Middle frontal gyrus (tissue), 1 donor: ENCODE results near the gene HOXA13.

Experiments used
- DNase-seq: peaks from one replicate; pipeline ENCODE4 v3.0.0-alpha.2; 2015; ENCODE audit warnings: low spot score; ENCODE audit errors: extremely low spot score

The HOXA13 gene

DNA sequence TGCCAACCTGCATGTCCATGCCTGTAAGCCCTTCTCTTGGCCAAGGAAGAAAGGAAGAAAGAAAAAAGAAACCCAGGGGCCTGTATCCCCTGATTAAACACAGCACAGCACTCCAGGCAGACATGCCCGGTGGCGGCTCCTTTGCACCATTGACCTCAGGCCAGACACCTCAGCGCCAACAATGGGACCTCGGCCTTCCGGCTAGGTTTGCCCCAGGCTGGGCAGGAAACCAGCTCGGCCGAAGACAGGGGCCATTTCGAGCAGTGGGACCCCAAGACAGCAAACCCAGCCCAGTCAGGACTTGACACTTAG lies 28.6 kb downstream of the HOXA13 start:
- no peak for DNase-seq

DNA sequence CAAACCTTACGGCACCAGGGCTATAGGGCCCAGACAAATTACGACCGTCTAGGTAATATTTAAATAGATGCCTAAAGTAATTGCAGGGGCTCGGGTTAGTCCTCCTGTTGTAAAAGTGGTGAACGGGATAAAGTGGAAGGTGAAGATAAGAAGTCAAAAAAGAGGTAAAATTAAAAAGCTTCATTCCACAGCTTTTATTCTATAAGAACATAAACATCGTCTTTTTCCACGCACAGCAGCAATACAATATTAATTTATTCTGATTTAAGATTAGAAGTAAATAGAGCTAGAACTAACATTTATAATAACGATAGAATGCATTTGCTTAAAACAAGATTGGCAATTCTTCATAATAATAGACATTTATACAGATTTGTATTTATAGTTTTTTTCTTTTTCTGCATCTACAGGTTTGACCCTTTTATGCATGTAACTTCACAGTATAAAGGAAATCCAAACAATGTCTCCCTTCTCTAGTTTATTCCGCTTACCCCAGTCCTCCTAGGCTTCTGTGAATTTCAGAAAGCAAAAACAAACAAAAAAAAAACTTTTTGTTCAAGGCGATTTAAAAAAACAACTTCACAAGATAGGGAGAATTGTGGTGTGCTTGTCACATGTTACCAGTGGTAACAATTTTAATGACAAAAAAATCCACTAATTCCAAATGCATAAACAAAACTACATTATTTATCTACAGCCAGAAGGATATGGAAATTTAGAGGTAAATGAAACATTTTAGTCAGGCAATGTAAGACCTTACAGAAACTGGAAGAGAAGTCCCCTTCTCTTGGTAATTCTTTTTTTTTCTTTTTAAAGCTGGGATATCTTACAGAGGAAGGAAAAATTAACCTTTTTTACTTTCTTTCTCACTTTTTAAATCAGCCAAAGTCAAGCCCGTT lies 29.2 kb downstream of the HOXA13 start:
- no peak for DNase-seq

DNA sequence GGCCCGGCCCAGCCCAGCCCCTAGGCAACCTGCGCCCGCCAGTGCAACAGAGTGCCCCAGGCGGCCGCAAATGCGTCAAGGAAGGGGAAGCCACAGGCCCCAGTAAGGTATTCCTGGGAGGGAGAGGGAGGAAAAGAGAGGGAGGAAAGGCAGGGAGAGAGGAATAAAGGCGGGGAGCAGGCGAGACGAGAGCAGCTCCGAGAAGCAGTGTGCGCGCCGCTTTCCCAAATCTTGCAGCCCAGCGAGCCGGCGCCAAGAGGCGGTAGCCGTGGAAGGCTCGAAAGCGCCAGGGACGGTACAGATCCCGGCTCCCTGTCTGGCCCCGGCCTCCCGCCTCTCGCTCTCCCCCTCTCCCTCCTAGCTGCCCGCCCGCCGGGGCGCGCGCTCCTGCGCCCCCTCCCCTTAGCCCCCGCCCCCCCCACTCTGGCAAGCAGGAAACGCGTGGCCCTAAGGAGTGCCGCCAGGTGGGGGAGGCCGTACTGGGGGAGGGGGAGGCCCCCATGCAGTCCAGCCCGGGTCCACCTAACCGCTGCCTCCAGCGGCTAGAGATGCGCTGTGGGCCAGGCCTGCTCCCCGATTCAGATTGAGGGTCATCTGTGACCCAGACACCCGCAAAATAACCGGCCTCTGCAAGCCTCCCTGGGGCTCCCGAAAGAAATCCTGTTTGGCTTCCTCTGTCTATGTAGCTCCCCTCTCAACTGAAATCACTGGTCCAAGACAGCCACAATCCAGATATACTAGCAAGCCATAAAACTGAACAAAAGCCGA lies 30.0 kb downstream of the HOXA13 start:
- DNase-seq, result no peak

DNA sequence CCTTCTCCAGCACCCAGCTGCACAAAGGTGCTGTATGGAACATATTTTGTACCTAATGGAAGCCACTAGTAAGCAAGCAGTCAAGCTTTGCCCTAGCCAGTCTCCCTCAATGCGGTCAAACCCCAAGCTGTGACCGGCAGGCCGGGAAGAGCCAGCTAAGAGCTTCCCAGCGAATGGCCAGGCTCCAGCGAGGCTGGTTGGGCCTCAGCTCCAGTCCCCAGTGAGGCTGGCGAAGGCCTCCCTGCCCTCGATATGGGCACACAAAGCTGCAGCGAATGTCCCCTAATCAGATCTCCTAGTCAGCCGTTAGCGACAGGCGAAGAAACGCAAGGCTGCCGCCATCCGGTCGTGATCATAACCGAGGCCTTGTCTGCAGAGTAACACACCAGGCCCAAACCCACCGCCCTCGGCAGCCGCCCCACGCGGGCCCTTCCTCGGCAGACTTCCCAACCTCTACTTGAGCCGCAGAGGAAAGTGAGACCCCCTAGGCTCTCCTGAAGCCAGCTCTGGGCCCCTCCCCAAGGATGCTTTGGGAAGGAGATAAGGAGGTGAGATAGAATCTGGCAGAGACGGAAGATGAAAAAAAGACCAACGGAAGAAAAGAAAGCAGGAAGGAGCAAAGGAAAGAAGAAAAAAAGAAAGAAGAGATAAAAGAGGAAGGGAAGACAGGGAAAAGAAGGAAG lies 31.5 kb downstream of the HOXA13 start:
- no peak for DNase-seq

DNA sequence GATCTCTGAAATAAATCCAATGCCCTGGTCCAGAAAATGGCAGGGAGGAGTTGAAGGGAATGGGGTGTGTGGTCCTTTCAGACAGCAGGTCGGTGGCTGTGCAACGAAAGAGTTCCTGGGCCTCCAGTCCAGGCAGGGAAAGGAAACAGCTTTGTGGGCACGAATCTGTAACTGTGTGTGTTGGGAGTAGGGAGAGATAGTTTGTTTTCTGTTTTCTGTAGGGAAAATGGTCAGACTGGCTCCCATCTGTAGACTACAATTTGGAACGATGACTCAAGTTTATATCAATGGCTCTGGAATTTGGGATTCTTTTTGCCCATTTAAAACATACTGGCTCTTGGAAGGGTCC lies 32.0 kb downstream of the HOXA13 start:
- DNase-seq, result no peak

DNA sequence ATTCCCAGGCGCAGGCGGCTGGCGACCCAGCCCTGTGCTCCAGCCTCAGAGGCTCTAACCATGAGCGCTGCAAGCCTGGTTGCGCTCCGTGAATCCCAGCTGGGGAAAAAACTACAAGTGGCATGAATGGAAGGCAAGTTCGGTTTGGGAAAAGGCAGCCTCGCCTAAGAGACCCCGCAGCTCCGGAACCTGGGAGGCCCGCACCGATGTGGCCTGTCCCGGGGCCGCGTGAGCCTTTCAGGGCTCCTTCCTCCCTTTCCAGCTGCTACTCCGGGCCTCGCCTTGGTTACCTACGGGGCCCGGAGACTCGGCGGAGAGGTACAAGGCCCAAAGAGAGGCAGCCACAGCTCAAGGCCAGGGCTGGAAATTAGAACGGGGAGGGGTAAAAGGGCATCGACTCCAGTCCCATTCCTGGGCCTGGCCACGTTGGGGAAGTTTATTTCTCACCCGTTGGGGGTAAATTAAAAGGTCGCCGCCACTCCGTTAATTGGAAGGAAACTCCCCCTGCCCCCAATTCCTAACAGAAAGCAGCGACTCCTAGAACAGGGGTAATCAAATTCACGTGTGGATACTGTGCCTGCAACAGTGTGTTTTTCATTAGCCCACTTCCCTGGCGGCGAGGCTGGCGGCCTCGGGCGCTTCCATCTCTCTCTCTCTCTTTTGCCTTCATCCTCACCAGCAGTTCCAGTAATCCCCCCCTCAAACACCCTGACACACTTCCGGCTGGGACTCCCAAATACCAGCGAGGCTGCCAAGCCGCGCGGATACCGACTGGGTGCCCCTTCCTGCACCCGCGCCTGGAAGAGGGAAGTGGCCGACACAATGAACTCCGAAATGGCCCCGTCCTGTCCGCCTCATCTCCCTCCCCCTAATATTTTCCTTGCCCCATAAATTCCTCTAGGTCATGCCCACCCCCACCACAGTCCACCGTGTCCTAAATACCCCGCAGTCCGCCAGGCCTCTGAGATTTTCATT lies 33.1 kb downstream of the HOXA13 start:
- no peak for DNase-seq

DNA sequence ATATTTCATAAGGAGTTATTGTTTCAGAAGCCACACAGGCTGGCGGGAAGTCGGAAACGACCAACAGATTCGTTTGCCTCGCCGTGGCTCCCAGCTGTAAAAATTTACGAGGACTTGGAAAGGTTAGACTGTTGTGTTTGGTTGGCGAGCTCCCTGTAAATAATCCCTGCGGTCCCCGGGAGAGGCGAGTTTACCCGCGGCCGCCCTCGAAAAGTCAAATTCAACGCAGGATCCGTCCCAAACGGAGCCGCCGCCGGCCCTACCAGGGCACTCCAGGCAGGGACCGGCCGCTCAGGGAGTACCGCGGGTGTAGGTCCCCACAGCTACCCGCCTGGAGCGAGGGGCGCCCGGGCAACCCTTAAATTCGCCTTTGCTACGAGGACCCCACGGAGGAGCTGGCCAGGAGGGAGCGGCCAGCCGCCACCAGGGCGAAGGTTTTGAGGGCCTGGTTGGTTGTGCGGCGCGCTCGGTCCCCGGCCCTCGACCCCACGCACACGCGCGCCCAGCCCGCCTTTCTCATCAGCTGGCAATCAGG lies 33.8 kb downstream of the HOXA13 start:
- DNase-seq, result no peak

DNA sequence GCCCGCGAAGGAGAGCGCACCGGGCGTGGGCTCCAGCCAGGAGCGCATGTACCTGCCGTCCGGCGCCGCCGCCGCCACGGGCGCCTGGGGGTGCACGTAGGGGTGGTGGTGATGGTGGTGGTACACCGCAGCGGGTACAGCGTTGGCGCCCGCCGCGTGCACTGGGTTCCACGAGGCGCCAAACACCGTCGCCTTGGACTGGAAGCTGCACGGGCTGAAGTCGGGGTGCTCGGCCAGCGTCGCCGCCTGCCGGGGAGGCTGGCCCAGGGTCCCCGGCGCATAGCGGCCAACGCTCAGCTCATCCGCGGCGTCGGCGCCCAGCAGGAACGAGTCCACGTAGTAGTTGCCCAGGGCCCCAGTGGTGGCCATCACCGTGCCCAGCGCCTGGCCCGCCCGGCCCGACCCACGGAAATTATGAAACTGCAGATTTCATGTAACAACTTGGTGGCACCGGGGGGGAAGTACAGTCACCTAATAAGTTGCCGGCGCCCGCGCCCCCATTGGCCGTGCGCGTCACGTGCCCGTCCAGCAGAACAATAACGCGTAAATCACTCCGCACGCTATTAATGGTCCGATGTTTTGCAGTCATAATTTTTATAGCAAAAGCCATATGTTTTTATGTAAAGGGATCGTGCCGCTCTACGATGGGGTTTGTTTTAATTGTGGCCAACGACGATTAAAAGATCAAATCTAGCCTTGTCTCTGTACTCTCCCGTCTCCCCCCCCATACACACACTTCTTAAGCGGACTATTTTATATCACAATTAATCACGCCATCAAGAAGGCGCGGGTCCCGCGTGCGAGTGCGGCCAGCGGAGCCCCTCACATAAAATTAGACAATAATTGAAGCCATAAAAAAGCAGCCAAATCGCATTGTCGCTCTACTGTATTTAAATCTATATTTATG lies 34.5 kb downstream of the HOXA13 start, which contains the start of gene HOXA9:
Gene HOXA9 (minus strand): TSS at position 449 of the 907 bp plus-strand sequence. CDS start 80 bp downstream, at position 369.
- DNase-seq, result no peak

DNA sequence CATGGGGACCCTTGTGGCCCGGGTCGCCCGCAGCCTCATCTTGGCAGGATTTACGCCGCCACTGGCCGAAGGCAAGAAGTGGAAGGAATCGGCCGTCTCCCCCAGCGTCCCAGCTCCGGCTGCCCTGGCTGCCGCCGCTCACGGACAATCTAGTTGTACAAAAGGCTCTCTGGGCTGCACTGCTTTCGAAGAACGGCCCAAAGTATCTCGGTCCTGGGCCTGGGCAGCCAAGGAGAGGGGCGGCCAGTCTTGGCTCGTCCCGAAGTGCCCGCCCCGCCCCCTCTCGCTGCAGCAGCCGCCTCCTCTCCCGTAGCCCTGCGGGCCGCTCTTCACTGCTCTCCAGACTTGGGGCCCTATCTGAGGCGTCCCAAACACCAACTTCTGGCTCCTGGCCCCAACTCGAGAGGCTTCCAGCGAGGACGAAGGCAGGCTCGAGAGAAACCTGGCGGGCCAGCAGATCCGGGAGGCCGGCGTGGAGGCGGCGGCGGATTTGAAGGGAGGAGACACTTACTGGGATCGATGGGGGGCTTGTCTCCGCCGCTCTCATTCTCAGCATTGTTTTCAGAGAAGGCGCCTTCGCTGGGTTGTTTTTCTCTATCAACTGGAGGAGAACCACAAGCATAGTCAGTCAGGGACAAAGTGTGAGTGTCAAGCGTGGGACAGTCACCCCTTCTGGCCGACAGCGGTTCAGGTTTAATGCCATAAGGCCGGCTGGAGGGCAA lies 35.4 kb downstream of the HOXA13 start:
- DNase-seq, result no peak

DNA sequence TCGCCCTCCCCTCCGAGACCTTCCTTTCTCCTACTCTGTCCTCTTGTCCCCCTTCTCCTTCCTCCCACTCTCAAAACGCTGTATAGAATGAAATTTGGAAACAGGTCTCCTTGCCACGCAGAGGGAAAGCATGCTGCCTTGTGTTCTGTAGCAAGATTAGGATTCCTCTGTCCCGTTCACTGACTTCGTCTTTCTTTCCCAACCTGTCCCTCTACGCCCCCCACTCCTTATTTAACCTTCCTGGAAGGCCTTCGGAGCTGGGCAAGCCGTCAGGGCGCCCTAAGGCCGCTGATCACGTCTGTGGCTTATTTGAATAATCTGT lies 35.9 kb downstream of the HOXA13 start:
- DNase-seq, result no peak

DNA sequence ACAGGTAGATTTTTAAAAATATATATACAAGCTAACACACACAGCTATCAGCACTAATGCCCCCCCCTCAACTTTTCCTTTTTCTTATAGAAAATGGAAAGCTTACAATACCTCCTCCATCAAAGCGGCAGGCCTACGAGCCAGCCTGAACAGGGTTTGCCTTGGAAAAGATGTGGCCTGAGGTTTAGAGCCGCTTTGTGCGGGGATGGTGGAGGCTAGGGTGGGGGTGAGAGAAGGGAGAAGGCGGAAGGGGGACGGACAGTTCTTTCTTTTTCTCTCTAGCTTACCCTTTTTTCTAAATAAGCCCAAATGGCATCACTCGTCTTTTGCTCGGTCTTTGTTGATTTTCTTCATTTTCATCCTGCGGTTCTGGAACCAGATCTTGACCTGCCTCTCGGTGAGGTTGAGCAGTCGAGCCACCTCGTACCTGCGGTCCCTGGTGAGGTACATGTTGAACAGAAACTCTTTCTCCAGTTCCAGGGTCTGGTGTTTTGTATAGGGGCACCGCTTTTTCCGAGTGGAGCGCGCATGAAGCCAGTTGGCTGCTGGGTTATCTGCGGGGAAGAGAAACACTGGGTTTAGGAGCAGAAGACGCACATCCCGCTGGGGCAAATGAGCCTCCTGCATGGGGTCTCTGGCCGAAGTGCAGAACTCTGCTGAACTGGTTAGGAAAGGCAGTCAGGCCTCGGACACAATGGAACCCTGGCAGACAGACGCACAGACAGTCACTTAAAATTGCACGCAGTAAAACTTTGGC lies 36.4 kb downstream of the HOXA13 start:
- DNase-seq, result no peak

DNA sequence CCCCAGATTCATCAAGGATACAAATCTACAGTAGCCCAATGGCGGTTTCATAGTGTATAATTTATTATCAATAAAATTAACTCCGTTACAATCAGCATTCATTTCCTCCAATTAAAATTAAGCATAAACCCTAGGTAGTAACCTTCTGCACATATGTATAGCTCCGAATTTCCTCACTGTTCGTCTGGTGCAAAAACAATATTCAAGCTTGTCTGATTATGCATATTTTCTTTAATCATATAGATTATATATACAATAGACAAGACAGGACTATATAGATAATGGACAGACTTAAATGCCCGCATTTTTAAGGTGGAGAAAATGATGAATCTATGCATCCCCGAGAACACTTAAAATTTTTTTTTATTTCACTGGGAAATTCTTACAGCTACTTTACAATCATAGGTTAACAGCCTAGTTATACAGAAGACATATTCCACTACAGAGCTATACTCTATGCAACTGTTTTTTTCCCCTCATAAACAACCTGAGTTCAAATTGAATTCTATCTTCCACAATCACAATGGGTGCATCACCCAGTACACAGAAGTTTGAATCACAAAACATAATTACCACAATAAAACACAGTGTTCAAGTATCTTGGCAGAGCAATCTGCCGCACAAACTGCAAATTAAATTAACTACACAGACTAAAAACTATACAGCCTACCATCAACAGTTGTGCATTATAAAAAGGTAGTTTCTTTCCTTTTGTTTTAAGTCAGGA lies 37.2 kb downstream of the HOXA13 start:
- no peak for DNase-seq

DNA sequence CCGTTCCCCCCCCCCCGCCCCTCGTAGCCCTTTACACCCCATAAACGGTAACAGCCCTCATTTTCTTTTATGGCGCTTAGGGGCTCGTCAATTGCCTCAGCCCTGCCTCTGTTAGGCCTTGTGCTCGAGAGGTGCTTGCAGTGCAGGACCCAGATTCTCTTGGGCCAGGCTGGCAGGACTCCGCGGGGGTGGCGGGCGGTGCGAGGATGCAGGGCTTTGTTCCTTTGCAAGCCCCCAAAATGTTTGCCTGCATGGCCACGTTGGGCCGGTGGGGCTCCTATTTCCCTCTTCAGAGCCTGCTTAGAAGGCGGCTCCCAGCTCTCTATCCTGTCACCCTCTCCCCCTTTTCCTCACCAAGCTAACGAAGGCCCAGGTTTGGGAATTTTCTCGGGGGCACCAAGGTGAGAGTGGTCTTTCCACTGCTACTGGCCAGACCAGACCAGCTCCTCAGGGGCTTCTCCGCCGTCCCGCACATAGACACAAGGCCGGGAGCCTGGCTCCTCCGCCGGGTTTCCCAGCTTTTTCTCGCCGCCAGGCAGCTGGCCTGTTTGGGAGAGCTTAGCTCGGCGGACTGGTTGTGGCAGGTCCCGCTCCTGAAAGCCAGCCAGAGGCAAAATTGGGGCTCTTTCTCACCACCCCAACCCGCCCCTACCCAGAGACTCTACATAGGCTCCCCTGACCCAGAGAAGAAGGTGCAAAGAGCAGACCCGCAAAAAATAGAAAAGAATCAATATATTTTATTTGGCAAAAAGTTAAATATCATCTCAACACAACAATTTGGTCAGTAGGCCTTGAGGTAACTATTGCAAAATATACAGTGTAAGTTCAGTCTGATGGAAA lies 38.0 kb downstream of the HOXA13 start:
- no peak for DNase-seq

DNA sequence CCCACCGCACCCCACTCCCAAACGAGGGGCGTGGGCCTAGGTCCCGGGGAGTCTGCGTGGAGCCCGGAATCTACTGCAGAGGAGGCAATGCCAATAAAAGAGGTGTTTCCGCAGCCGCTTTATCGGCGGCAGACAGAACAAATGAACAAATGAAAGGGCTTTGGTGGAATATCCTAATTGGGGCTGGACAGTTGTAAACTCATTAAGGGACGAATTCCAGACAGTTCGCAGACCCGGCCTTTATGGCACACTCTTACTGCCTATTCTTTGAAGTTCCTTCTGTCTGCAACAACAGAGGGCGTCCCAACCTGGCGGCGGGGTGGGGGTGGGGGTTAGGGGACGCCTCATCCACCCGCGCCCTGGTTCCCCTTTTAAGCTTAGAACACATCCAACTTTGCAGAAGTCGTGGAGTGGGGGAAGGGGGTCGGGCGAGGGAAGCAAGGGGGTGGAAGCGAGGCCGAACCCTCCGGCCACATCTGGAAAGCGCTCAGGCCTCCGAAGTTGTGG lies 38.6 kb downstream of the HOXA13 start:
- DNase-seq, result no peak

DNA sequence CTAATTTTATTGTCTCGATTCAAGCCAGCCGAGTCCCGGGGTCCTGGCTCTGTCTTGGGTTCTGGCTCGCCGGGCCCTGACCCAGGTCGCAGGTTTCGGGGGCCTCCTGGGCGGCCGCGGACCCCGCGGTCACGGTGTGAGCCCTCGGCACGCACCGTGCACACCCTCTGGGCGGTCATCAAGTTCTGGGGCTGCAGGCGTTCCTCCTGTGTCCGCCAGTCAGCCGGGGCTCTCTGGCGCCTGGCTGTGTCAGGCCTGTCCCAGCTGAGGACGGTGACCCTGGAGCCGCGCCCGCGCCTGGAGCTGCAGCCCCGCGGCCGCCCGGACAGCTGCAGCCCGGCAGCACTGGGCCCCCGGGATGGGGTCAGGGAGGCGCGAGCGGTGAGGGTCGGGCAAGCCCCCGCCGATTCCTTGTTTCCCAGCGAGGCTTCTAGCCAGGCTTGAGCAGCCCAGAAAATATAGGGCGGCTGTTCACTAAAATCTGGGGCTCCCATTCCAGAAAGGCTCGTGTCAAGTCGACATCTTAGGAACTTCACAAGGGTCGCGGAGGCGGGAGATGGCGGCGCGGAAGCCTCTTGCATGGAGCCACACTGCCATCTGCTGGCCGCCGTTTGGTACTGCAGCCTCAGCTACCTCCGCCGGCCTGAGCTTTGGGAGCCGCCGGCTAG lies 39.2 kb downstream of the HOXA13 start:
- DNase-seq, result peak; percentile 26

DNA sequence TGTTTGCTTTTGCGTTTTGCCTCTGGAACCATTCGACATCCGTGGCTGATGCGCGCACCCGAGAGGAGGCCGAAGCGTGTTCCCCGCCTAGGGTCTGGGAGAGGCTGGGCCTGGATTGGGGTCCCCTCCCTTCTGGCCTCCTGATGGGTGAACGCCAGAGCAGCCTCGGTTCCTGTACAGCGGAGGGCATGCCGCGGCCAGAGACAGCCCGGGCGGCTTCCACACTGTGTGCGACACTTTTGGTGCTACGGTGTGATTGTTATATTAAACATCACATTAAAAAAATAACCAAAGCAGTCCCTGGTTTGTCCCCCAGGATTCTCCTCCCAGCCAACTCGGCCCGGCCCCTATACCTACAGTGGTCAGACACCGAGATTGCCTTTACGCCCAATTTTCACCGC lies 39.7 kb downstream of the HOXA13 start:
- no peak for DNase-seq
